SK-N-SH treated with all-trans-retinoic acid at 6 μM for 48 hours (cell line): ENCODE data around the gene STOML1.

Experiments
- ARNTL ChIP-seq: fragments of 450-650 bp; formaldehyde crosslinking; IDR thresholded peaks from 2 replicates; pipeline ENCODE4 v1.5.0; 2020; ENCODE audit warnings: low read depth, mild to moderate bottlenecking, moderate library complexity, borderline replicate concordance
- CREB5 ChIP-seq: fragments of 250-450 bp; sonication (Bioruptor Pico); IDR thresholded peaks from 2 replicates; pipeline ENCODE4 v1.5.1; 2020; ENCODE audit warnings: low read depth, mild to moderate bottlenecking, moderate library complexity
- POU6F1 ChIP-seq: fragments of 250-450 bp; sonication (Bioruptor Pico); IDR thresholded peaks from 2 replicates; pipeline ENCODE4 v1.8.0; 2021; ENCODE audit warnings: low read depth, mild to moderate bottlenecking, moderate library complexity, borderline replicate concordance

- no peak for TF ChIP-seq POU6F1 (CRISPR knock-in tag)
- no peak for TF ChIP-seq CREB5
- TF ChIP-seq ARNTL (CRISPR knock-in tag): no peak
Observed at GRCh38 chr15:73994413-73994883, 2.4 kb upstream of the STOML1 start, which contains the start of gene PML.
